Activated T-cell treated with anti-CD3 and anti-CD28 coated beads, Interleukin-2, amount 50 U/mL, for 4 hours (primary cell): ENCODE measurements around the gene KIF1C. TPM values are rescaled to one million over a fixed set of nuclear protein-coding genes. Genes with fewer than 3 reads are reported as not detected.
"Not testable (repeated sequence)": the region's sequence is repeated elsewhere in the genome, so short reads cannot be mapped to it uniquely, and the experiment has no call there.

Experiments used
- ATAC-seq, 2 donors: fragments of 200-7000 bp; cut with Tn5 transposase; one replicate each; pipeline ENCODE4 v1.10.0; 2021
- DNase-seq: peaks from one replicate; pipeline ENCODE4 v3.0.0-alpha.2; 2020
- H3K27me3 Mint-ChIP-seq: one replicate; pipeline ENCODE4 v1.8.0; 2021; ENCODE audit warnings: low read depth, mixed read lengths
- H3K36me3 Mint-ChIP-seq: one replicate; pipeline ENCODE4 v1.8.0; 2022; ENCODE audit warnings: mixed read lengths; ENCODE audit not compliant: insufficient read depth
- H3K4me1 Mint-ChIP-seq: one replicate; pipeline ENCODE4 v1.8.0; 2021; ENCODE audit warnings: low read depth, mixed read lengths
- H3K4me3 Mint-ChIP-seq: one replicate; pipeline ENCODE4 v1.8.0; 2021; ENCODE audit warnings: mild to moderate bottlenecking, moderate library complexity, mixed read lengths
- H3K9me3 Mint-ChIP-seq: one replicate; pipeline ENCODE4 v1.8.0; 2021; ENCODE audit warnings: mixed read lengths
- total RNA-seq, 3 donors: library from RNA; stranded (reverse); gene quantifications; one replicate each; pipeline ENCODE4 v1.2.1, GENCODE V29; 2021

The KIF1C gene
- total RNA-seq, 3 donors from 2014 or later = 42.7 to 49.9 (median 49.4) TPM

GRCh38 chr17:5002121-5002788 is 4.5 kb downstream of the KIF1C start:
- Mint-ChIP-seq H3K9me3 (no peaks in the 10 kb centered on the region), H3K27me3 (no peaks in the 10 kb centered on the region), H3K4me3 (no peak overlapping the region), H3K4me1 (peaks cover 16% of the 10 kb centered on the region), H3K36me3 (peaks cover 36% of the 10 kb centered on the region)
- DNase-seq = no peak
- ATAC-seq = no peak

- ATAC-seq = no peak
- Mint-ChIP-seq H3K36me3 (peaks cover 47% of the 10 kb centered on the region), H3K4me1 (peaks cover 16% of the 10 kb centered on the region)
These were observed 5.6 kb downstream of the KIF1C start for GRCh38 chr17:5003214-5003867.

GRCh38 chr17:5011928-5012327 is 14.2 kb downstream of the KIF1C start:
- no peaks in the 10 kb centered on the region for H3K27me3 Mint-ChIP-seq
- DNase-seq = no peak
- peaks cover 5% of the 10 kb centered on the region for H3K4me1 Mint-ChIP-seq
- ATAC-seq = peak in 1 of 2 donors; percentile 67
- peaks cover 29% of the 10 kb centered on the region for H3K36me3 Mint-ChIP-seq
- H3K4me3 Mint-ChIP-seq = peak overlapping the region; percentile 26
- no peaks in the 10 kb centered on the region for H3K9me3 Mint-ChIP-seq

More at GRCh38 chr17:5003214-5003867, 5.6 kb downstream of the KIF1C start:
- Mint-ChIP-seq H3K9me3 (no peaks in the 10 kb centered on the region), H3K27me3 (no peaks in the 10 kb centered on the region), H3K4me3 (no peak overlapping the region)
- no peak for DNase-seq

GRCh38 chr17:5014357-5014756 is 16.6 kb downstream of the KIF1C start:
- Mint-ChIP-seq H3K9me3 (no peaks in the 10 kb centered on the region), H3K36me3 (peaks cover 10% of the 10 kb centered on the region), H3K27me3 (no peaks in the 10 kb centered on the region), H3K4me3 (no peak overlapping the region), H3K4me1 (peaks cover 9% of the 10 kb centered on the region)
- ATAC-seq (no peak), DNase-seq (no peak)

GRCh38 chr17:5019475-5019956 is 21.8 kb downstream of the KIF1C start:
- peak; percentile 94 to 96 for ATAC-seq

GRCh38 chr17:5020502-5021023 is 22.8 kb downstream of the KIF1C start:
- DNase-seq = no peak
- peaks cover 10% of the 10 kb centered on the region for H3K36me3 Mint-ChIP-seq
- no peak for ATAC-seq
- peaks cover 6% of the 10 kb centered on the region for H3K4me1 Mint-ChIP-seq
- no peak overlapping the region for H3K4me3 Mint-ChIP-seq
- no peaks in the 10 kb centered on the region for H3K9me3 Mint-ChIP-seq
- no peaks in the 10 kb centered on the region for H3K27me3 Mint-ChIP-seq

More at GRCh38 chr17:5019475-5019956, 21.8 kb downstream of the KIF1C start:
- peaks cover 10% of the 10 kb centered on the region for H3K36me3 Mint-ChIP-seq
- no peaks in the 10 kb centered on the region for H3K27me3 Mint-ChIP-seq
- DNase-seq = peak; percentile 32
- H3K4me3 Mint-ChIP-seq = no peak overlapping the region
- H3K9me3 Mint-ChIP-seq = no peaks in the 10 kb centered on the region
- H3K4me1 Mint-ChIP-seq = peaks cover 6% of the 10 kb centered on the region

GRCh38 chr17:5022171-5022711 is 24.5 kb downstream of the KIF1C start:
- Mint-ChIP-seq H3K9me3 (no peaks in the 10 kb centered on the region), H3K4me1 (peaks cover 4% of the 10 kb centered on the region), H3K27me3 (no peaks in the 10 kb centered on the region), H3K36me3 (peaks cover 10% of the 10 kb centered on the region), H3K4me3 (no peak overlapping the region)
- no peak for ATAC-seq
- no peak for DNase-seq

GRCh38 chr17:5023588-5024147 is 25.9 kb downstream of the KIF1C start:
- DNase-seq (no peak), ATAC-seq (no peak)
- H3K4me1 Mint-ChIP-seq = peaks cover 4% of the 10 kb centered on the region
- no peak overlapping the region for H3K4me3 Mint-ChIP-seq
- no peaks in the 10 kb centered on the region for H3K9me3 Mint-ChIP-seq
- H3K27me3 Mint-ChIP-seq = no peaks in the 10 kb centered on the region
- H3K36me3 Mint-ChIP-seq = peaks cover 10% of the 10 kb centered on the region

- H3K27me3 Mint-ChIP-seq = no peaks in the 10 kb centered on the region
- ATAC-seq (no peak), DNase-seq (no peak)
- H3K4me1 Mint-ChIP-seq = no peaks in the 10 kb centered on the region
- no peaks in the 10 kb centered on the region for H3K9me3 Mint-ChIP-seq
- H3K36me3 Mint-ChIP-seq = peaks cover 10% of the 10 kb centered on the region
- H3K4me3 Mint-ChIP-seq = no peak overlapping the region
These were observed 26.9 kb downstream of the KIF1C start for GRCh38 chr17:5024604-5025003.

GRCh38 chr17:5027299-5027698 is 29.5 kb downstream of the KIF1C start:
- ATAC-seq = no peak
- no peak overlapping the region for H3K4me3 Mint-ChIP-seq
- H3K27me3 Mint-ChIP-seq = no peaks in the 10 kb centered on the region
- H3K36me3 Mint-ChIP-seq = no peaks in the 10 kb centered on the region
- peaks cover 17% of the 10 kb centered on the region for H3K4me1 Mint-ChIP-seq
- no peak for DNase-seq
- no peaks in the 10 kb centered on the region for H3K9me3 Mint-ChIP-seq

GRCh38 chr17:5027916-5028315 is 30.2 kb downstream of the KIF1C start:
- Mint-ChIP-seq H3K27me3 (no peaks in the 10 kb centered on the region), H3K4me1 (peaks cover 20% of the 10 kb centered on the region), H3K9me3 (no peaks in the 10 kb centered on the region), H3K36me3 (no peaks in the 10 kb centered on the region), H3K4me3 (no peak overlapping the region)
- ATAC-seq = no peak
- no peak for DNase-seq

- Mint-ChIP-seq H3K4me3 (peak overlapping the region; percentile 75), H3K4me1 (peaks cover 21% of the 10 kb centered on the region)
- not testable (repeated sequence) for DNase-seq, ATAC-seq, H3K9me3 Mint-ChIP-seq, H3K36me3 Mint-ChIP-seq, H3K27me3 Mint-ChIP-seq
These were observed 32.4 kb downstream of the KIF1C start for GRCh38 chr17:5030168-5030567.

GRCh38 chr17:5031365-5032082 is 33.8 kb downstream of the KIF1C start:
- Mint-ChIP-seq H3K9me3 (no peaks in the 10 kb centered on the region), H3K4me3 (peak overlapping the region; percentile 75)
- ATAC-seq = peak; percentile 90 to 91

GRCh38 chr17:5032865-5033264 is 35.1 kb downstream of the KIF1C start:
- DNase-seq (no peak), ATAC-seq (no peak)
- H3K9me3 Mint-ChIP-seq = no peaks in the 10 kb centered on the region
- peaks cover 21% of the 10 kb centered on the region for H3K4me1 Mint-ChIP-seq
- no peaks in the 10 kb centered on the region for H3K27me3 Mint-ChIP-seq
- H3K4me3 Mint-ChIP-seq = no peak overlapping the region
- no peaks in the 10 kb centered on the region for H3K36me3 Mint-ChIP-seq

More at GRCh38 chr17:5031365-5032082, 33.8 kb downstream of the KIF1C start:
- H3K36me3 Mint-ChIP-seq = no peaks in the 10 kb centered on the region
- no peaks in the 10 kb centered on the region for H3K27me3 Mint-ChIP-seq
- DNase-seq = peak; percentile 80
- H3K4me1 Mint-ChIP-seq = peaks cover 21% of the 10 kb centered on the region
